GM18511 (cell line): Measurements from ENCODE around the gene PIAS1.
"Not testable (repeated sequence)": the region's sequence is repeated elsewhere in the genome, so short reads cannot be mapped to it uniquely, and the experiment has no call there.

Experiments
- ATAC-seq: cut with Tn5 transposase; IDR thresholded peaks from one replicate; pipeline ENCODE4 v1.9.1; 2021; ENCODE audit warnings: mild to moderate bottlenecking, moderate library complexity; ENCODE audit not compliant: unreplicated experiment

The PIAS1 gene

DNA sequence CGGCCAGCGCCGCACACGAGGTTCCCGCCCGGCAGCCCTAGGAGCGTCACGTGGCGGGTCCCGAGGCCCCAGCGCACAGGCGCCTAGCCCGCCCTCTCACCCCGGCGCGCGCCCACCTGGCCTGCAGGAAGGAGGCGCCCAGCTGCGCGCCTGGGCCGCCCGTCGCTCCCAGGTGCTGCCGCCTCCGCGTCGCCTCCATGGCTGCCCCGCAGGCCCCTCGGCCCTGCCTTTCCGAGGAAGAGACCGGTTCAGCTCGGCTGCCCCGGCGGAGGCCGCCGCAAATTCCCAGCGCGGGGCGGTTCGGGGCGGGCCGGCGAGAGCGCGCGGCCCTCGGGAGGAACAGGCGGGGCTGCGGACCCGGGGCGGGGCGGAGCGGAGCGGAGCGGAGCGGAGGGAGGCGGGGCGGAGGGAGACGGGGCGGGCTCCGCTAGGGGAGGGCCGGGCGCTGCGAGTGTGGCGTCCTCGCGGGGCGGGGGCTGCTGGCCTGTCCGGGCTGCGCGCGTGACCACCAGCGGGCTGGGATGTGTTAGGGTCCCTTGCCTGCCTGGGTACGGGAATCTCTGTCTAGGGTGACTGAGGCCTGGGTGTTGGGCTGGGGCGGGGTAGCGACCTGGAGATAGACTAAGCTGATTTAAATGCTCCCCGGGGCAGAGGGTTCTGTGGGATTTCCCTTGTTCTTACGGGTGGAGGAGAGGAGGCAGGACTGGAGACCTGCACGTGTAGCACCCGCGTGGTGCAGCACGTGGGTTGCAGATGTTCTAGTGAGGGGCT, 175.5 kb downstream of the PIAS1 start, which contains the start of gene CLN6:
CLN6 (minus strand) TSS at position 343 of the 771 bp plus-strand sequence; CDS start at position 199, 144 bp downstream.
- peak; percentile 79 for ATAC-seq

DNA sequence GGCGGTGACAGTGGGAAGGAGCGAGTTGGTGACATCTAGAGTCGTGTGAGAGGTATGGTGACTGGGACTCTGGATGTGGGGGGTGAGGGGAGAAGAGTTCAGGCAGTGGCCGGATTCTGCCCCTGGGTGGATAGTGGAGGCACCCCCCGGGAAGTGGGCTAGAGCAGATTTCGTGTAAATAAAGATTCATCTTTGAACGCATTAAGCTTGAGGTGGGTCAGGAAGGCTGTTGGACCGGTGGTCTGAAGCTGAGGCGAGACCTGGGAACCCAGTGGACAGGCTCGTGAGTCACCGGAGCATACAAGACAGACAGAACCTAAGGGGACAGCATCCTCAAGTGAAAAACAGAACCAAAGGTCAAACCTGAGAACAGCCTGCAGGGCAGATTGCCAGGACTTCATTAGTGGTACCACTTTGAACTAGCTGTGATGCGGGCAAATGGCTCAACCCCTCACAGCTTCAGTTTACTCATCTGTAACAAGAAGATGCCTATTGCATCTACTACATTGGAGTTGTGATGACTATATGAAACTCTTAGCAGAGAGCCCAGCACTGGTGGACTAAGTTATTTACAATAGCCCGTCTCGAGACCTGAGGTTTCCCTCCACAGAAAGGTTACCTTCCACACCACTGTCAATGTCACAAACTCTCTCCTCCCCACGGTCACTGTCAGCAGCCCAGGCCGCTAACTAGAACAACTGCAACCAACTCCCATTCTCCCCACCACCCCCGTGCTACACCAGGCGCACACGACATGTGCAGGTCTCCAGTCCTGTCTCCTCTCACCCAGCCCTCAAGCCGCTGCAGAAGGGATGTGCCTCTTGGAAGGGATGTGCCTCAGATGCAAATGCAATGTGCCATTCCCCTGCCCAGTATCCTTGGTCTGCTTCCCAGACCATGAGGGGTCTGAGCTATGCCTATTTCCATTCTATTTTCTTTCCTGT, 176.3 kb downstream of the PIAS1 start:
- no peak for ATAC-seq

DNA sequence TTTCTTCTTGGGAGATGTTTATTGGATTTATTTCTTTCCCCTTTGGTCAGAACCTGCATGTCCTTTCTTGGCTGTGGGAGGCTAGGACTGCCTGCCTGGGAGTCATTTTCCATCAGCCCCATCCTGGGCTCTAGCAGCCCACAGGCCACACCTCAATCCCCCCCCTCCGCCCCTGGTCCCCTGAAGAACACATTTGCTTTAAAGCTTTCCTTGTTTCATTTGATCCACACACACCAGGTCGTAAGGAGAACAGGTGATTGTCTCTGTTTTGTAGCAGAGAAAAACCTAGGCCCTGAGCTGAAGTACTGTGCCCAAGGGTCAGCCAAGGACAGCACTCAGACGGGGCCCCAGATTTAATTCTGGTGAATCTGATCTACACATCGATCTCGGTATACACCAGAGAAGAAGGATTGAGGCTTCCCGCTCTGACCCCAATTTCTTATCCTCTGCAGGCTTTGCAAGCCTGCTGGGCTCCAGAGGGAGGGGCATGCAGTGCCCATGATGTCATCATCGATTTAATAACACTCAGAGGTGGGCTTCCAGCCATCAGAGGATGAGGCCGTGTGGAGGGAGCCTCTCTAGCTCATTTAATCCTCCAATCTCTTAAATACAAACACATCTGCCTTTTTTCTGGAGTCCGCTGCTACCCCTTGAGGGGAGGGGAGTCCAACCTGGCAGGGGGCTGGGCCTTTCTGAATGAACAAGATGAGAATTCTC, 177.1 kb downstream of the PIAS1 start:
- no peak for ATAC-seq

DNA sequence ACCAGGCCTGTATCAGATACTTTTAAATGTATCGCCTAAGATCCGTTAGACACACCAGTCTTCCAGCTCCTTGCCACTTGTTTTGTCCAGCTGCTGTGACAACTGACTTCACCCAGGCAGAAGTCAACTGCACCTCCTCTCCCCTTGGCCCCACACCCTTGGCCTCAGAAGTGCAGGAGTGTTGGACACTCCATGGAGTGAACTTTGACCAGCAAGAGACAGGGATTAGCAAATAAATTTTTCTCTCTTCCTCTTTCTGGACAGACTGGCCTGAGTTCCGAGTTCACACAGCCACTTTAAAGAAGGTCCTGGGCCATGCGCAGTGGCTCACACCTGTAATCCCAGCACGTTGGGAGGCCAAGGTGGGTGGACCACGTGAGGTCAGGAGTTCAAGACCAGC, 178.3 kb downstream of the PIAS1 start:
- no peak for ATAC-seq

DNA sequence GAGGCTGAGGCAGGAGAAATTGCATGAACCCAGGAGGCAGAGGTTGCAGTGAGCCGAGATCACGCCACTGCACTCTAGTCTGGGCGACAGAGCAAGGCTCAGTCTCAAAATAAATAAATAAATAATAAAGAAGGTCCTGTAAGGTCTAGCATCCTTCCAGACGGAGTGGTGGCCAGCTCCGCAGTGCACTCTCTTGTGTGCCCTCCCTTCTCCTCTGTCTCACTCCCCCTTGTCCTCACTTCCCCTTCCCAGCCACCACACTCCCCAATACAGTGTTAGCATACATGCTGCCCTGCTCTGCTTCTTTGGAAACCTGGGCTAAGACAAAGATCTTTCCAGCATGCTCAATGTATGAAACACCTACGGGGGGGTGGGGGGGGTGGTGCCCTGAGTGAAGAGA, 178.8 kb downstream of the PIAS1 start:
- ATAC-seq = no peak

DNA sequence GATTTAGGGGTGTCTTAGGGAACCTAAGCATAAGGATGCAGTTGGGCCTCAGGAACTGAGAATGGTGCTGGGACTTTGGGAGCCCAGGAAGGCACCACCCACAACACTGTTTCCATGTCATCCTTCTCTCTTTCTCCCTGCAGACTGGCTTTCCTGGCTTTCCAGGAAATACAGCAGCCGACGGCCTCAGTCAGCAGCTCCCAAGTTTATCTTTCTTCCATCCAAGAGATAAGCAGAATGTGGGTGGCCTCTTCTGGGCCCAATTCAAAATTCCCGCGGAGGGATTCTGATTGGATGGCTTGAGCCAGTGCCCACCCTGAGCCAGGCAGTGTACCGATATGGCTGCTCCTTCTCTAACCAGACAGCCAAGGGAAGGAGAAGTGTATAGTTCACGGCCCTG, 179.9 kb downstream of the PIAS1 start:
- no peak for ATAC-seq

DNA sequence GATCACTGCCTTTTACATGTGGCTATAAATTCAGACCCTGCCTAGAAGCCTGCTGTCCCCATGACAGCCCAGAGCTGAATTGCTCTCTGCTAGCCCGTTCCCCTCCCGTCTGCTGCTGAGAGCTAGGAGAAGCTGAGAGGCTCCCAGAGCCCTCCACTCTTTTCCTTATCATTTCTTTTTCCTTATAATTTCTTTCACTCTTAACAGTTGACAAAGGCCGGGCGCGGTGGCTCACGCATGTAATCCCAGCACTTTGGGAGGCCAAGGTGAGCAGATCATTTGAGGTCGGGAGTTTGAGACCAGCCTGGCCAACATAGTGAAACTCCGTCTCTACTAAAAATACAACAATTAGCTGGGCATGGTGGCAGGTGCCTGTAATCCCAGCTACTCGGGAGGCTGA, 180.4 kb downstream of the PIAS1 start:
- not testable (repeated sequence) for ATAC-seq

DNA sequence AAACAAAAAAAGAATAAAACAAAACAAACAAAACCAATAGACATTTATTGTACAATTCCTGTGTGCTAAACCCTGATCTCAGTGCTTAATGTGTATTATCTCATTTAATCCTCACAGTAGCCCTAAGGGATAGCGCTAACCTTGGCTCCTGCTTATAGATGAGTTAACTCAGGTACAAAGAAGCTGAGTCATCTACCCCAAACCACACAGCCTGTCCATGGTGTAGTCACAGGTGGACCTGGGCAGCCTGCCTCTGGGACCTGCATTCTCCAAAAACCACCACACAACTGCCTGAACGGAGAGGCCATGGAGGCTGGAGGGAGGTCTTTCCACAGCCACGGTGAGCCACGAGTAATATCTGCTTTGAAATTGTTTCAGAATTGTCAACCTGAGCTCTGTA, 180.9 kb downstream of the PIAS1 start:
- no peak for ATAC-seq

DNA sequence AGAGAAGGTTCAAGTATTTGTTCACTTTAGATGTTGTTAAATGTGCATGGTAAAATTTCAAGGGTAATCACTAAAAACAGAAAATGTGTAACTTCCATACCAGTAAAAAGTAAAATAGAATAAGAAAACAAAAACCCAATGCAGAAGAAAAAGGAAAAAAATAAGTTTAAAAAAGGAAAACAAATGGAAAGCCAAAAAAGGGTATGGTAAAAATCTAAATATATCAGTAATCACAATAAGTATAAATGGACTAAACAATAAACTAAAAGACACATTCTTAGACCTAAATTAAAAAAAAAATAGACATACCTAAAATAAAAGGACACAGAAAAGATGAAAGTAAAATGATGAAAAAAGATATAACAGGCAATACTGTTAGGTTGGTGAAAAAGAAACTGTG, 184.9 kb downstream of the PIAS1 start:
- no peak for ATAC-seq

DNA sequence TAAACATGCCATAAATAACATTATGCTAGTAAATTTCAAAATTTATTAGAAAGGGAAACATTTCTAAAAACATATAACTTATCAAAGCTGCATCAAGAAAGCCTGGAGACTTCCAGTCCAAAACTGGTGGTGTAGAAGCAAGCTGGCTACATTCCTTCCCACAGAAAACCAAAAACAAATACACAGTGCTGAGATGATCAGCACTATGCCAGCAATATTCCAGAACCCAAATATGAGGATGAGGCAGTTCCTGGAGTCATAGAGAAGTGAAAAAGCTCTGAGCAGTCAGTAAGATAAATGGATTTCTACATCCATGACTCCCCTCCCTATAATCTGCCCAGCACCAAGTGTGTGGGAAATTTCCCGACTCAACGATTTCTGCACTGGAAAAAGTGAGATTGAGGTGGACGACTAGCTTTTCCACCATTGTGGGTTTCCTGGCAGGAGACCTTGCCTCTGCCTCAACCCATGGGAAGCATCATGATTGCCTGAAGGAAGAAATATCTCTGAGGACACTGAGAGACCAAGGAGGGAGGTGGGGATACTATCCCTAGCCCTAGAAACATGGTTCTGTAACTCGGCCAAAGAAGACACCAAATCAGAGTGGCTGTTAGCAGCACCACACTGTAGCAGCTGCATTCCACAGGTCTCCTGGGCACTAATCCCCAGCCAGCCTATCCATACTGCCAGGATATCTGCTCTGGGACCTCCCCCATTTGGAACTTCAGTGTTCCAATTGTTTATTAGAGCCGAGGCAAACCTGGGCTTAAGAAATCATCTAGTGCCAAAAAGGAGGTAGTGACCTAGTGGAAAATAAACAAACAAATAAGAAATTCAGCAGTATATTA, 187.2 kb downstream of the PIAS1 start:
- no peak for ATAC-seq
